NCI-H2227 (cell line): Measurements from ENCODE around the gene ARID4A.
"Not testable (repeated sequence)": the region's sequence is repeated elsewhere in the genome, so short reads cannot be mapped to it uniquely, and the experiment has no call there.

Source experiments
- DNase-seq: peaks from one replicate; lab custom pipeline; 2025; ENCODE audit not compliant: unreplicated experiment; lab: John Stamatoyannopoulos, UW

The ARID4A gene

GRCh38 chr14:58353516-58354299 lies 55.4 kb downstream of the ARID4A start:
- no peak for DNase-seq

GRCh38 chr14:58354808-58355207 lies 56.5 kb downstream of the ARID4A start:
- no peak for DNase-seq

- DNase-seq: no peak
Measured at GRCh38 chr14:58356268-58356667, 57.9 kb downstream of the ARID4A start.

- DNase-seq: not testable (repeated sequence)
Measured at GRCh38 chr14:58362272-58362671, 63.9 kb downstream of the ARID4A start.

GRCh38 chr14:58362798-58363412 lies 64.5 kb downstream of the ARID4A start:
- peak; percentile 37 for DNase-seq

- no peak for DNase-seq
Measured at GRCh38 chr14:58364316-58364715, 66.0 kb downstream of the ARID4A start.

GRCh38 chr14:58367296-58367695 lies 68.9 kb downstream of the ARID4A start:
- no peak for DNase-seq

GRCh38 chr14:58368956-58369355 lies 70.6 kb downstream of the ARID4A start:
- no peak for DNase-seq

- DNase-seq: no peak
Measured at GRCh38 chr14:58376791-58377190, 78.4 kb downstream of the ARID4A start.

- no peak for DNase-seq
Measured at GRCh38 chr14:58390830-58391229, 92.5 kb downstream of the ARID4A start.

GRCh38 chr14:58395562-58395811 lies 97.1 kb downstream of the ARID4A start:
- no peak for DNase-seq

GRCh38 chr14:58395812-58396788 lies 97.7 kb downstream of the ARID4A start, which contains the start of gene TOMM20L:
TSS of gene TOMM20L (plus strand) at chr14:58395930. CDS start at chr14:58395958, 28 bp downstream.
- peak; percentile 83 for DNase-seq

- no peak for DNase-seq
Measured at GRCh38 chr14:58397156-58397555, 98.8 kb downstream of the ARID4A start.

- no peak for DNase-seq
Measured at GRCh38 chr14:58398495-58398894, 100.1 kb downstream of the ARID4A start.

GRCh38 chr14:58398895-58399294 lies 100.5 kb downstream of the ARID4A start:
- no peak for DNase-seq

- DNase-seq: no peak
Measured at GRCh38 chr14:58401587-58401986, 103.2 kb downstream of the ARID4A start.

GRCh38 chr14:58408681-58409215 lies 110.4 kb downstream of the ARID4A start:
- no peak for DNase-seq

- no peak for DNase-seq
Measured at GRCh38 chr14:58414845-58415244, 116.5 kb downstream of the ARID4A start.

GRCh38 chr14:58415636-58416547 lies 117.5 kb downstream of the ARID4A start:
- no peak for DNase-seq

- not testable (repeated sequence) for DNase-seq
Measured at GRCh38 chr14:58416934-58417333, 118.6 kb downstream of the ARID4A start.
